ENCODE measurements around the gene GPSM3.

DNA sequence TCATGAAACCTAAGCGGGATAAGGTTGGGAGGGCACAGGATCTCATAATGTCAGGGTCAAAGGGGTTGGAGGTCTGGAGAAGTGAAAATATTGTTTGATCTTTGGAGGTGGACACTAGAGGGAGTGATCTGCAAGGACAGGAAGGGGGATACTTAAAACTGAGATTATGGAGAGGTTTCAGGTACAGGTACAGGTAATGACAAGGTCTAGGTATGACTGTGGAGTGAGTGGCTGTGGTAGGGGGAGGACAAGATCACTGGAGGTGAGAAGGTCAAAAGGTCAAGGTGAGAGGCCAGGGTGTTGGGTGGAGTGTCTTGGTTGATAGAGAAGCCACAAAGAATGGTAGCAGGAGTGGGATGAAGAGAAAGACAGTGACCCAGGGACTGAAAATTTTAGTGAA is 48.2 kb upstream of the GPSM3 start:
- TF ChIP-seq, protein P1, sequence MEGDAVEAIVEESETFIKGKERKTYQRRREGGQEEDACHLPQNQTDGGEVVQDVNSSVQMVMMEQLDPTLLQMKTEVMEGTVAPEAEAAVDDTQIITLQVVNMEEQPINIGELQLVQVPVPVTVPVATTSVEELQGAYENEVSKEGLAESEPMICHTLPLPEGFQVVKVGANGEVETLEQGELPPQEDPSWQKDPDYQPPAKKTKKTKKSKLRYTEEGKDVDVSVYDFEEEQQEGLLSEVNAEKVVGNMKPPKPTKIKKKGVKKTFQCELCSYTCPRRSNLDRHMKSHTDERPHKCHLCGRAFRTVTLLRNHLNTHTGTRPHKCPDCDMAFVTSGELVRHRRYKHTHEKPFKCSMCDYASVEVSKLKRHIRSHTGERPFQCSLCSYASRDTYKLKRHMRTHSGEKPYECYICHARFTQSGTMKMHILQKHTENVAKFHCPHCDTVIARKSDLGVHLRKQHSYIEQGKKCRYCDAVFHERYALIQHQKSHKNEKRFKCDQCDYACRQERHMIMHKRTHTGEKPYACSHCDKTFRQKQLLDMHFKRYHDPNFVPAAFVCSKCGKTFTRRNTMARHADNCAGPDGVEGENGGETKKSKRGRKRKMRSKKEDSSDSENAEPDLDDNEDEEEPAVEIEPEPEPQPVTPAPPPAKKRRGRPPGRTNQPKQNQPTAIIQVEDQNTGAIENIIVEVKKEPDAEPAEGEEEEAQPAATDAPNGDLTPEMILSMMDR (IDR thresholded peaks at IDR 0.05) = no peak
- TF ChIP-seq EP300 (IDR thresholded peaks at IDR 0.05) (no peak), POLR2AphosphoS5 (IDR thresholded peaks at IDR 0.05) (no peak), POLR2A (IDR thresholded peaks at IDR 0.05) (no peak)

All from upper lobe of left lung (tissue), 4 donors.